ENCODE results near the gene PCBP3.
"Not testable (repeated sequence)": the region's sequence is repeated elsewhere in the genome, so short reads cannot be mapped to it uniquely, and the experiment has no call there.

Gene PCBP3

GRCh38 chr21:45613396-45613795 is 30.1 kb upstream of the PCBP3 start:
- no peak for DNase-seq (ENCODE audit: low spot score)

- no peak for DNase-seq (ENCODE audit: low spot score)
These were observed 29.6 kb upstream of the PCBP3 start for GRCh38 chr21:45613881-45614280.

- DNase-seq (ENCODE audit: low spot score) = peak; percentile 22
These were observed 28.3 kb upstream of the PCBP3 start for GRCh38 chr21:45615145-45615711.

GRCh38 chr21:45617021-45617921 is 26.3 kb upstream of the PCBP3 start:
- DNase-seq (ENCODE audit: low spot score) = no peak

- no peak for DNase-seq (ENCODE audit: low spot score)
These were observed 25.2 kb upstream of the PCBP3 start for GRCh38 chr21:45618287-45618686.

- no peak for DNase-seq (ENCODE audit: low spot score)
These were observed 24.6 kb upstream of the PCBP3 start for GRCh38 chr21:45618846-45619485.

- no peak for DNase-seq (ENCODE audit: low spot score)
These were observed 23.2 kb upstream of the PCBP3 start for GRCh38 chr21:45620201-45620923.

GRCh38 chr21:45621435-45622331 is 21.8 kb upstream of the PCBP3 start:
- DNase-seq (ENCODE audit: low spot score) = not testable (repeated sequence)

GRCh38 chr21:45622416-45623097 is 21.0 kb upstream of the PCBP3 start:
- no peak for DNase-seq (ENCODE audit: low spot score)

GRCh38 chr21:45623436-45623835 is 20.1 kb upstream of the PCBP3 start:
- DNase-seq (ENCODE audit: low spot score) = no peak

GRCh38 chr21:45626127-45626526 is 17.4 kb upstream of the PCBP3 start:
- not testable (repeated sequence) for DNase-seq (ENCODE audit: low spot score)

- no peak for DNase-seq (ENCODE audit: low spot score)
These were observed 14.2 kb upstream of the PCBP3 start for GRCh38 chr21:45629046-45629981.

GRCh38 chr21:45630066-45630694 is 13.3 kb upstream of the PCBP3 start:
- no peak for DNase-seq (ENCODE audit: low spot score)

- no peak for DNase-seq (ENCODE audit: low spot score)
These were observed 12.6 kb upstream of the PCBP3 start for GRCh38 chr21:45630876-45631275.

GRCh38 chr21:45631540-45631939 is 12.0 kb upstream of the PCBP3 start:
- DNase-seq (ENCODE audit: low spot score) = no peak

GRCh38 chr21:45632160-45632559 is 11.4 kb upstream of the PCBP3 start:
- DNase-seq (ENCODE audit: low spot score) = no peak

GRCh38 chr21:45632637-45633251 is 10.8 kb upstream of the PCBP3 start:
- no peak for DNase-seq (ENCODE audit: low spot score)

- no peak for DNase-seq (ENCODE audit: low spot score)
These were observed 8.9 kb upstream of the PCBP3 start for GRCh38 chr21:45634511-45635183.
